CD4-positive, CD25-positive, alpha-beta regulatory T cell (primary cell): ENCODE data around the gene BMPR1A. TPM values are rescaled to one million over a fixed set of nuclear protein-coding genes. Genes with fewer than 3 reads are reported as not detected.

Source experiments
- ATAC-seq, 2 donors: fragments of 150-1000 bp; cut with Tn5 transposase; one replicate each; pipeline ENCODE4 v1.10.0; 2021; ENCODE audit warnings: low read depth in 2 of 2, moderate number of reproducible peaks in 2 of 2, moderate library complexity in 1 of 2
- DNase-seq, 3 donors: peaks; one replicate each; pipeline versions ENCODE4 v3.0.0 to v3.0.0-alpha.2; 2012 to 2022; ENCODE audit warnings: mixed read lengths in 1 of 3
- H3K27ac ChIP-seq: one replicate; pipeline ENCODE4 v1.7.0; 2013; ENCODE audit warnings: mild to moderate bottlenecking, low read length; ENCODE audit not compliant: insufficient read depth, poor library complexity, severe bottlenecking
- H3K27me3 ChIP-seq: one replicate; pipeline ENCODE4 v1.7.0; 2013; ENCODE audit warnings: low read length; ENCODE audit not compliant: control insufficient read depth, insufficient read depth
- H3K36me3 ChIP-seq: one replicate; pipeline ENCODE4 v1.7.0; 2013; ENCODE audit warnings: mild to moderate bottlenecking, low read length, moderate library complexity; ENCODE audit not compliant: control insufficient read depth, insufficient read depth
- H3K4me1 ChIP-seq: 2 replicates; pipeline ENCODE4 v1.7.0; 2013; ENCODE audit warnings: mild to moderate bottlenecking, low read length; ENCODE audit not compliant: insufficient read depth, control insufficient read depth, poor library complexity, severe bottlenecking
- H3K4me3 ChIP-seq: one replicate; pipeline ENCODE4 v1.7.0; 2013; ENCODE audit warnings: low read depth, mild to moderate bottlenecking, low read length, moderate library complexity
- H3K9me3 ChIP-seq, 2 experiments: 1 replicate in 1 of 2; 2 replicates in 1 of 2; pipeline ENCODE4 v1.7.0; 2013; ENCODE audit warnings: low read length in 2 of 2, mild to moderate bottlenecking in 1 of 2, moderate library complexity in 1 of 2; ENCODE audit not compliant: control insufficient read depth in 2 of 2
- H3K27ac Mint-ChIP-seq, 3 donors: one replicate each; pipeline ENCODE4 v1.8.0; 2020 to 2022; ENCODE audit warnings: mild to moderate bottlenecking in 3 of 3, mixed read lengths in 3 of 3, moderate library complexity in 2 of 3
- H3K27me3 Mint-ChIP-seq: one replicate; pipeline ENCODE4 v1.8.0; 2022; ENCODE audit warnings: mild to moderate bottlenecking, mixed read lengths
- H3K36me3 Mint-ChIP-seq: one replicate; pipeline ENCODE4 v1.8.0; 2020; ENCODE audit warnings: mixed read lengths
- H3K4me1 Mint-ChIP-seq, 4 donors: one replicate each; pipeline ENCODE4 v1.8.0; 2020 to 2022; ENCODE audit warnings: mixed read lengths in 4 of 4, mild to moderate bottlenecking in 1 of 4
- H3K4me3 Mint-ChIP-seq, 4 donors: one replicate each; pipeline ENCODE4 v1.8.0; 2020 to 2022; ENCODE audit warnings: mild to moderate bottlenecking in 4 of 4, mixed read lengths in 4 of 4, moderate library complexity in 3 of 4
- H3K9me3 Mint-ChIP-seq, 7 donors: one replicate each; pipeline ENCODE4 v1.8.0; 2020 to 2022; ENCODE audit warnings: mixed read lengths in 7 of 7, mild to moderate bottlenecking in 3 of 7, moderate library complexity in 2 of 7
- polyA plus RNA-seq, 4 donors: library from polyadenylated mRNA; unstranded; fragments of 300-500 nt; fragmentation: Illumina TruSeq; gene quantifications; one replicate each; pipeline ENCODE4 v1.2.3, GENCODE V29; 2021
- total RNA-seq: library from RNA; stranded (reverse); gene quantifications from one replicate; pipeline ENCODE4 v1.2.3, GENCODE V29; 2022

Gene BMPR1A
- total and polyA plus RNA-seq, 5 donors from 2014 or later, result 2.2 to 8.8 (median 4.2) TPM

DNA sequence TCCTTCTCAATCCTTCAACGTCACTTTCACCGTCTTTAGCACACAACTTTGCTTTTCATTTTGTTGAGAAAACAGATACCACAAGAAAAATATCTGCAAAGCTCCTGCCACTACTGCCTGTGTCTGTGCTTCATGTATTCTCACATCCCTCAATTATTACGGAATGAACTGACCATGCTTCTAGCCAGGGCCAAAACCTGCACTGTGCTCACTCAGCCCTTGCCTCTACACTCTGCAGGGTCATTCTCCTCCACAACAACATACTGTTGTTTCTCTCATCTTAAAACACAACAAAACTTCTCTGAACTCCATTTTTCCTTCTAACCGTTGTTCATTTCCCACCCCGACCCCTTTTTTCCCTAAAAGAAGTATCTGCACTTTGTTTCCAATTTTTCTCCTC, 29.5 kb downstream of the BMPR1A start:
- H3K4me1 Mint-ChIP-seq, result peaks cover 4 to 7% (median 5%) of the 10 kb centered on the region in 4 donors
- H3K4me1 ChIP-seq, result no peaks in the 10 kb centered on the region

DNA sequence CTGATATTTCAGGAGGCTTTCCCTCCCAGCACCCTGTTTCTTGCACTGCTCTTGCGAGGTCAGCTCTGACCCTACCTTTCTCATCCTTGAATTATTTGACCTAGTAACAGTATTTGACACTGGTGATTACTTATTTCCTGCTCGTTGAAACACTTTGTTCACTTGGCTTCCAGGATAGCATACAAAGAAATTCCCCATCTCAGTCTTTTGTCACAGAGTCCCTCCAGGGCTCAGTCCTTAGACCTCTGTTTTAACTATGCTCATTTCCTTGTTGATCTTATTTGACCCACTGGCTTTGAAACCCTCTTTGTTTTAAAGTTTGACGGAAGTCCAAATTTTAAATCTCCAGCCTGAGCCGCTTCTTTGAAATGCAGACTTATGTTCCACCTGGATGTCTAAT, 29.9 kb downstream of the BMPR1A start:
- Mint-ChIP-seq H3K27ac (no peak overlapping the region), H3K4me3 (no peak overlapping the region), H3K9me3 (peaks cover 0 to 28% (median 4%) of the 10 kb centered on the region in 7 donors), H3K4me1 (peaks cover 3 to 7% (median 5%) of the 10 kb centered on the region in 4 donors), H3K27me3 (peaks cover 6% of the 10 kb centered on the region), H3K36me3 (no peaks in the 10 kb centered on the region)
- H3K27ac ChIP-seq, result no peak overlapping the region
- peaks cover 0 to 4% of the 10 kb centered on the region in 2 experiments for H3K9me3 ChIP-seq
- H3K36me3 ChIP-seq, result no peaks in the 10 kb centered on the region
- DNase-seq (no peak), ATAC-seq (no peak)
- no peaks in the 10 kb centered on the region for H3K27me3 ChIP-seq
- no peak overlapping the region for H3K4me3 ChIP-seq
- H3K4me1 ChIP-seq, result no peaks in the 10 kb centered on the region

More for the DNA sequence above, 29.5 kb downstream of the BMPR1A start:
- no peak overlapping the region for H3K4me3 ChIP-seq
- H3K4me3 Mint-ChIP-seq, result no peak overlapping the region
- H3K36me3 Mint-ChIP-seq, result no peaks in the 10 kb centered on the region
- H3K9me3 Mint-ChIP-seq, result peaks cover 0 to 28% (median 4%) of the 10 kb centered on the region in 7 donors
- no peak overlapping the region for H3K27ac Mint-ChIP-seq
- ATAC-seq, result no peak
- H3K27ac ChIP-seq, result no peak overlapping the region
- H3K27me3 ChIP-seq, result no peaks in the 10 kb centered on the region
- H3K27me3 Mint-ChIP-seq, result peaks cover 6% of the 10 kb centered on the region
- H3K9me3 ChIP-seq, result peaks cover 0 to 4% of the 10 kb centered on the region in 2 experiments
- H3K36me3 ChIP-seq, result no peaks in the 10 kb centered on the region
- DNase-seq, result no peak

- DNase-seq, result no peak
- Histone ChIP-seq H3K4me3 (no peak overlapping the region), H3K27ac (no peak overlapping the region), H3K4me1 (no peaks in the 10 kb centered on the region), H3K27me3 (no peaks in the 10 kb centered on the region), H3K9me3 (peaks cover 0 to 4% of the 10 kb centered on the region in 2 experiments), H3K36me3 (no peaks in the 10 kb centered on the region)
- no peak overlapping the region for H3K4me3 Mint-ChIP-seq
- no peak overlapping the region for H3K27ac Mint-ChIP-seq
- no peaks in the 10 kb centered on the region for H3K27me3 Mint-ChIP-seq
- H3K4me1 Mint-ChIP-seq, result peaks cover 0 to 5% (median 1%) of the 10 kb centered on the region in 4 donors
- no peaks in the 10 kb centered on the region for H3K36me3 Mint-ChIP-seq
- H3K9me3 Mint-ChIP-seq, result peaks cover 0 to 11% (median 4%) of the 10 kb centered on the region in 7 donors
- ATAC-seq, result no peak
Measured at GRCh38 chr10:86790394-86790793, 34.0 kb downstream of the BMPR1A start.

DNA sequence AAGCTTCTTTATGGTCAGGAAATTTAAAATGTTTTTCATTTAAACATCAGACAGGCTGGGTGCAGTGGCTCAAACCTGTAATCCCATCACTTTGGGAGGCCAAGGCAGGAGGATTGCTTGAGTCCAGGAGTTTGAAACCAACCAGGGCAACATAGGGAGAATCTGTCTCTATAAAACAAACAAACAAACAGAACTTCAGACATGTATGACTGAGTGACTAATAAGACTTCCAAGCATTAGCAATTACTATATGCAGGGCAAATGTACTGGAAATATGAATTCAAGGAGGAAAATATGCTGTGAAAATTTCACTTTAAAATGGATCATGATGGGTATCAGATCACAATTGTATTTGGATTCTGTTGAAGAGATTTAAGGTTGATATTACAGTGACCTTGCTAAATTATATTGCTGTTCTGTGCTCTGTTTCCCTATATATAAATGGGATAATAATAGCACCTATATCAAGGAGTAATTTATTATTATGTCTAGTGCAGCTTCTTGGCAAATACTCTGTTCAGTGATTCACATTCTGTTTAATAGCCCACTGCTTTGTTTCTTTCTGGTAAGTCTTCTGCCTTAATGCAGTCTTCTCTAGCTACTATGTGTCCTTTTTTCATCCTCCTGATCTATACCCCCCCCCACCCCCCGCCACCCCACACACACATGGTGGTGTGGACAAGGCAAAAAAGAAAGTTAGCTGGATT, 36.2 kb downstream of the BMPR1A start:
- Histone ChIP-seq H3K9me3 (peaks cover 0 to 2% of the 10 kb centered on the region in 2 experiments), H3K36me3 (no peaks in the 10 kb centered on the region), H3K4me1 (no peaks in the 10 kb centered on the region), H3K4me3 (no peak overlapping the region), H3K27me3 (no peaks in the 10 kb centered on the region), H3K27ac (no peak overlapping the region)
- Mint-ChIP-seq H3K36me3 (no peaks in the 10 kb centered on the region), H3K27me3 (no peaks in the 10 kb centered on the region), H3K9me3 (peaks cover 0 to 7% (median 2%) of the 10 kb centered on the region in 7 donors), H3K4me1 (peaks cover 0 to 6% (median 4%) of the 10 kb centered on the region in 4 donors), H3K27ac (peak overlapping the region in 1 of 3 donors; percentile 0), H3K4me3 (no peak overlapping the region)
- DNase-seq, result no peak
- ATAC-seq, result no peak

DNA sequence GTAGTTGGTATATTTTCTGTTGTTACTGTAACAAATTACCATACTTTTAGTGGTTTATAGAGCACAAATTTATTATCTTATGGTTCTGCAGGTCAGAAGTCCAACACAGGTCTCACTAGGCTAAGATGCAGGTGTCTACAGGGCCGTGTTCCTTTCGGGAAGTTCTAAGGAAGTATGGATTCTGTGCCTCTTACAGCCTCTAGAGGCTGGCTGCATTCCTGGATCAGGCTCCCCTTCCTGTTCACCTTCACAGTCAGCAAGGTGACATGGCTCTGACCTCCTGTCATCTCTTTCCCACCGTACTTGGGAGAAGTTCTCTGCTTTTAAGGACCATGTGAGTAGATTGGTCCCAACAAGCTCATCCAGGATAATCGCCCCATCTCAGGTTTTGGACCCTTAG, 37.3 kb downstream of the BMPR1A start:
- Mint-ChIP-seq H3K4me1 (peaks cover 3 to 10% (median 6%) of the 10 kb centered on the region in 4 donors), H3K9me3 (peaks cover 0 to 5% (median 0%) of the 10 kb centered on the region in 7 donors), H3K4me3 (no peak overlapping the region), H3K27ac (no peak overlapping the region), H3K27me3 (peaks cover 3% of the 10 kb centered on the region), H3K36me3 (no peaks in the 10 kb centered on the region)
- Histone ChIP-seq H3K27me3 (no peaks in the 10 kb centered on the region), H3K27ac (no peak overlapping the region), H3K36me3 (no peaks in the 10 kb centered on the region), H3K4me1 (no peaks in the 10 kb centered on the region), H3K9me3 (no peaks in the 10 kb centered on the region), H3K4me3 (no peak overlapping the region)
- DNase-seq, result no peak
- no peak for ATAC-seq

DNA sequence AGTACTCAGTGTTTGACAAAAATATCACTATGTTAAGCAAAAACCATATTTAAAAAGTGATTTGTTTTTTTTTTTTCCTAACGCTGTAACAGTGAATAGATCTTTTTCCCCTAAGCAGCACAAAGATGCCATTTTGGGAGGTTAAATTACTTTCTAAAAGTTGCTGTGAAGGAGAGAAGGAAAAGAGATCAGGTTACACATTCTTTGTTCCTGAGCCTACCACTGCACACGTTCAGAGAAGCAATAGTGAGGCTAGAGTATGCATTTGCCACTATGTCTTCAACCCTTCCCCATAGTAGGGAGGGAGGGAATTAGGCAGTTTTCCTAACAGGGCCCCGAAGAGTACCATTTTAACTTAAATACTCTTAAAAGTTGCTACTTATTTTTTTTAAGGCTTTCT, 38.9 kb downstream of the BMPR1A start:
- DNase-seq, result no peak
- peaks cover 5% of the 10 kb centered on the region for H3K27me3 Mint-ChIP-seq

GRCh38 chr10:86798025-86798424, 41.6 kb downstream of the BMPR1A start:
- Mint-ChIP-seq H3K9me3 (no peaks in the 10 kb centered on the region), H3K36me3 (peaks cover 4% of the 10 kb centered on the region), H3K4me3 (no peak overlapping the region), H3K4me1 (peaks cover 5 to 20% (median 12%) of the 10 kb centered on the region in 4 donors), H3K27ac (no peak overlapping the region), H3K27me3 (peaks cover 5% of the 10 kb centered on the region)
- Histone ChIP-seq H3K36me3 (no peaks in the 10 kb centered on the region), H3K4me3 (no peak overlapping the region), H3K27me3 (no peaks in the 10 kb centered on the region), H3K9me3 (no peaks in the 10 kb centered on the region), H3K4me1 (no peaks in the 10 kb centered on the region), H3K27ac (no peak overlapping the region)
- no peak for DNase-seq
- no peak for ATAC-seq

More for the DNA sequence above, 38.9 kb downstream of the BMPR1A start:
- Histone ChIP-seq H3K4me1 (no peaks in the 10 kb centered on the region), H3K9me3 (no peaks in the 10 kb centered on the region), H3K4me3 (no peak overlapping the region), H3K27ac (no peak overlapping the region), H3K36me3 (no peaks in the 10 kb centered on the region), H3K27me3 (no peaks in the 10 kb centered on the region)
- no peak for ATAC-seq
- H3K36me3 Mint-ChIP-seq, result peaks cover 4% of the 10 kb centered on the region
- H3K9me3 Mint-ChIP-seq, result peaks cover 0 to 3% (median 0%) of the 10 kb centered on the region in 7 donors
- no peak overlapping the region for H3K27ac Mint-ChIP-seq
- H3K4me1 Mint-ChIP-seq, result peaks cover 5 to 20% (median 12%) of the 10 kb centered on the region in 4 donors
- no peak overlapping the region for H3K4me3 Mint-ChIP-seq

- no peaks in the 10 kb centered on the region for H3K9me3 Mint-ChIP-seq
Measured at GRCh38 chr10:86798611-86799010, 42.2 kb downstream of the BMPR1A start.

More at GRCh38 chr10:86798611-86799010, 42.2 kb downstream of the BMPR1A start:
- Histone ChIP-seq H3K27me3 (no peaks in the 10 kb centered on the region), H3K9me3 (no peaks in the 10 kb centered on the region), H3K4me1 (no peaks in the 10 kb centered on the region), H3K27ac (no peak overlapping the region), H3K4me3 (no peak overlapping the region), H3K36me3 (no peaks in the 10 kb centered on the region)
- H3K4me1 Mint-ChIP-seq, result peaks cover 5 to 20% (median 12%) of the 10 kb centered on the region in 4 donors
- peaks cover 5% of the 10 kb centered on the region for H3K27me3 Mint-ChIP-seq
- ATAC-seq (peak in 1 of 2 donors; percentile 47), DNase-seq (peak in 1 of 3 donors; percentile 54)
- H3K36me3 Mint-ChIP-seq, result peaks cover 4% of the 10 kb centered on the region
- no peak overlapping the region for H3K4me3 Mint-ChIP-seq
- peak overlapping the region in 1 of 3 donors; percentile 32 for H3K27ac Mint-ChIP-seq
